Thoracic aorta (tissue), 2 donors: ENCODE measurements around the gene BACE1. TPM values are rescaled to one million over a fixed set of nuclear protein-coding genes. Genes with fewer than 3 reads are reported as not detected.

ENCODE experiments used
- ATAC-seq: fragments of 150-250 bp; one replicate; pipeline ENCODE4 v1.8.0; 2017; ENCODE audit warnings: low read depth; ENCODE audit not compliant: insufficient number of reproducible peaks, low FRiP score
- DNase-seq: peaks from one replicate; pipeline ENCODE4 v3.0.0-alpha.2; 2020; ENCODE audit warnings: low spot score
- H3K27ac ChIP-seq, 2 donors: fragments of 200-600 bp; sonication (generic); 1 replicate in 1 of 2; 2 replicates in 1 of 2; pipeline ENCODE4 v1.5.1; 2016; ENCODE audit warnings: mild to moderate bottlenecking in 2 of 2, moderate library complexity in 2 of 2
- H3K27me3 ChIP-seq: fragments of 200-600 bp; sonication (generic); replicated peaks from 2 replicates; pipeline ENCODE4 v1.6.0; 2016; ENCODE audit warnings: mild to moderate bottlenecking; ENCODE audit not compliant: insufficient read depth
- H3K36me3 ChIP-seq: fragments of 200-600 bp; sonication (generic); one replicate; pipeline ENCODE4 v1.5.1; 2016
- H3K4me1 ChIP-seq, 2 donors: fragments of 200-600 bp; sonication (generic); 1 replicate in 1 of 2; 2 replicates in 1 of 2; pipeline versions ENCODE4 v1.5.1 to v1.6.0; 2016; ENCODE audit warnings: low read depth in 2 of 2, mild to moderate bottlenecking in 1 of 2; ENCODE audit not compliant: control insufficient read depth in 1 of 2
- H3K4me3 ChIP-seq: fragments of 200-600 bp; sonication (generic); 2 replicates; pipeline ENCODE4 v1.5.1; 2016; ENCODE audit warnings: mild to moderate bottlenecking
- H3K9me3 ChIP-seq: fragments of 200-600 bp; sonication (generic); 2 replicates; pipeline ENCODE4 v1.5.1; 2016
- total RNA-seq, 2 donors: library from RNA; depleted of rRNA; stranded (reverse); fragments of >200 nt; gene quantifications; one replicate each; pipeline versions ENCODE4 v1.1.0 to v1.2.3, GENCODE V29; 2016
- TF ChIP-seq, protein P1 (sequence below): fragments of 200-600 bp; sonication (generic); IDR thresholded peaks from one replicate; pipeline ENCODE4 v1.5.1; 2019; ENCODE audit warnings: antibody characterized with exemption

The BACE1 gene
- total RNA-seq, 2 donors from 2014 or later: 37.2 to 67.3 TPM

DNA sequence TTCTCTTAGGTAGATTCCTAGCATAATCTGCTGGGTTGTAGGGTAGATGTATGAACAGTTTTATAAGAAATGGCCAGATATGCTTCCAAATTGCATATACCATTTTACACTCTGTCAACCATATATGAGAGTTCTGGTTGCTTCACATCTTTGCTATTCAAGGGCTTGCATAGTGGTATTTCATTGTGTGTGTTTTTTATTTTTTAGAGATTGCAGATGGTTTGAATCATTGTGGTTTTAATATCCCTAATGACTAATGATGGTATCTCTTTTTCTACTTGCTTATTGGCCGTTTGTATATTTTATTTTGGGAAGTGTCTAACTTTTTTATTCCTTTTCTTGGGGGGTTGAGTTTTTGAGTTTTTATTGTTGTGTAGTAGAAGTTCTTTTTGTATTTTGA, 56.6 kb downstream of the BACE1 start:
- no peak for ATAC-seq
- Histone ChIP-seq H3K36me3 (peaks cover 11% of the 10 kb centered on the region), H3K4me1 (no peaks in the 10 kb centered on the region), H3K4me3 (no peak overlapping the region), H3K27me3 (no peaks in the 10 kb centered on the region), H3K27ac (no peak overlapping the region), H3K9me3 (no peaks in the 10 kb centered on the region)
- TF ChIP-seq, protein P1, sequence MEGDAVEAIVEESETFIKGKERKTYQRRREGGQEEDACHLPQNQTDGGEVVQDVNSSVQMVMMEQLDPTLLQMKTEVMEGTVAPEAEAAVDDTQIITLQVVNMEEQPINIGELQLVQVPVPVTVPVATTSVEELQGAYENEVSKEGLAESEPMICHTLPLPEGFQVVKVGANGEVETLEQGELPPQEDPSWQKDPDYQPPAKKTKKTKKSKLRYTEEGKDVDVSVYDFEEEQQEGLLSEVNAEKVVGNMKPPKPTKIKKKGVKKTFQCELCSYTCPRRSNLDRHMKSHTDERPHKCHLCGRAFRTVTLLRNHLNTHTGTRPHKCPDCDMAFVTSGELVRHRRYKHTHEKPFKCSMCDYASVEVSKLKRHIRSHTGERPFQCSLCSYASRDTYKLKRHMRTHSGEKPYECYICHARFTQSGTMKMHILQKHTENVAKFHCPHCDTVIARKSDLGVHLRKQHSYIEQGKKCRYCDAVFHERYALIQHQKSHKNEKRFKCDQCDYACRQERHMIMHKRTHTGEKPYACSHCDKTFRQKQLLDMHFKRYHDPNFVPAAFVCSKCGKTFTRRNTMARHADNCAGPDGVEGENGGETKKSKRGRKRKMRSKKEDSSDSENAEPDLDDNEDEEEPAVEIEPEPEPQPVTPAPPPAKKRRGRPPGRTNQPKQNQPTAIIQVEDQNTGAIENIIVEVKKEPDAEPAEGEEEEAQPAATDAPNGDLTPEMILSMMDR: no peak
- DNase-seq: no peak

DNA sequence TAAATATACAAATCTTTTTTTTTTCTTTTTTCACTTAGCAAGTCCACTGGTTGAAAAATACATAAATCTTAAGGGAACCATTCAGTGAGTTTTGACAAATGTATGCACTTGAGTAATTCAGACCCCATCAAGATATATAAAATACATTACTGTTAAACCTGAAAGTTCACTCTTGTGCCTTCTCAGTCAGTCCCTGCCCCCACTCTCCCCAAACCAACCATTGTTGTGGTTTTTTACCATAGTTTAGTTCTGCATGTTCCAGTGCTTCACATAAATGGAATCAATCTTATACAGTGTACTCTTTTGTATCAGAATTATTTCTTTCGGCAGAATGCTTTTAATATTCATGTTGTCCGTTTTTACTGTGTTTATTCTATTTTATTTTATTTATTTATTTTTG, 57.5 kb downstream of the BACE1 start:
- Histone ChIP-seq H3K36me3 (peaks cover 13% of the 10 kb centered on the region), H3K9me3 (no peaks in the 10 kb centered on the region), H3K27me3 (no peaks in the 10 kb centered on the region), H3K4me3 (no peak overlapping the region), H3K27ac (no peak overlapping the region), H3K4me1 (no peaks in the 10 kb centered on the region)
- no peak for DNase-seq
- TF ChIP-seq, protein P1: no peak
- no peak for ATAC-seq

DNA sequence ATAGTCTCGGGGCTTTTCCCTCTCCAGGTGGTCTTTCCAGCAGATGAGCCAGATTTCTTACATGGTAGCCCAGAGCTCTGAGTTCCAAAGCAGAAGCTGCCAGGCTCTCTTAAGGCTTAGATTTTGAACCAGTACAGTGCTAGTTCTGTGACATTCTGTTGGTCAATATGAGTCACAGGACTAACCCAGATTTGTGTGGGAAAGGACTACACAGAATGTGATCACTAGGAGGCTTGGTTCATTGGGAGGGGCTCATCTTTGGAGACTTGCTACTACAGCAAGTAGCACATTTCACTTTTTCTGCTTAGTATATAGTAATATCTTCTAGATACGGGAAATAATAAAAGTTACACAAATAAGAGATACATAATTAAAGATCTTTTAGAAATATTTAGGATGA, 59.5 kb downstream of the BACE1 start:
- TF ChIP-seq, protein P1: no peak
- Histone ChIP-seq H3K36me3 (peaks cover 13% of the 10 kb centered on the region), H3K9me3 (no peaks in the 10 kb centered on the region), H3K4me3 (no peak overlapping the region), H3K27ac (no peak overlapping the region), H3K27me3 (no peaks in the 10 kb centered on the region), H3K4me1 (no peaks in the 10 kb centered on the region)
- ATAC-seq (no peak), DNase-seq (no peak)

- TF ChIP-seq, protein P1: no peak
- no peak overlapping the region for H3K27ac ChIP-seq
- no peaks in the 10 kb centered on the region for H3K27me3 ChIP-seq
- no peak overlapping the region for H3K4me3 ChIP-seq
- H3K9me3 ChIP-seq: no peaks in the 10 kb centered on the region
- no peak for DNase-seq
- no peak for ATAC-seq
- H3K36me3 ChIP-seq: peaks cover 13% of the 10 kb centered on the region
- no peaks in the 10 kb centered on the region for H3K4me1 ChIP-seq
Measured at GRCh38 chr11:117255966-117256365, 60.1 kb downstream of the BACE1 start.

GRCh38 chr11:117251506-117251905, 64.5 kb downstream of the BACE1 start:
- H3K27me3 ChIP-seq: no peaks in the 10 kb centered on the region
- H3K27ac ChIP-seq: no peak overlapping the region
- TF ChIP-seq, protein P1: no peak
- DNase-seq: no peak
- no peaks in the 10 kb centered on the region for H3K9me3 ChIP-seq
- peaks cover 33% of the 10 kb centered on the region for H3K36me3 ChIP-seq
- no peaks in the 10 kb centered on the region for H3K4me1 ChIP-seq
- no peak overlapping the region for H3K4me3 ChIP-seq
- ATAC-seq: no peak
